GM18505 (cell line): ENCODE data around the gene DUSP7.
"Not testable (repeated sequence)": the region's sequence is repeated elsewhere in the genome, so short reads cannot be mapped to it uniquely, and the experiment has no call there.

Experiments
- ATAC-seq: cut with Tn5 transposase; IDR thresholded peaks from one replicate; pipeline ENCODE4 v1.9.1; 2021; ENCODE audit not compliant: unreplicated experiment
- POLR2A ChIP-seq: IDR thresholded peaks from 4 replicates; pipeline ENCODE4 v1.6.1; 2011; ENCODE audit warnings: borderline replicate concordance; ENCODE audit not compliant: insufficient read depth, insufficient read length; ENCODE audit errors: extremely low read depth

Gene DUSP7

GRCh38 chr3:52053307-52054304 is 2.8 kb downstream of the DUSP7 start:
- no peak for TF ChIP-seq POLR2A
- ATAC-seq = no peak

- no peak for ATAC-seq
- TF ChIP-seq POLR2A = no peak
Observed at GRCh38 chr3:52052831-52053306, 3.5 kb downstream of the DUSP7 start.

GRCh38 chr3:52051444-52051843 is 4.9 kb downstream of the DUSP7 start:
- ATAC-seq = no peak

GRCh38 chr3:52050571-52050970 is 5.8 kb downstream of the DUSP7 start:
- no peak for TF ChIP-seq POLR2A
- no peak for ATAC-seq

More at GRCh38 chr3:52051444-52051843, 4.9 kb downstream of the DUSP7 start:
- no peak for TF ChIP-seq POLR2A

GRCh38 chr3:52049503-52049902 is 6.9 kb downstream of the DUSP7 start:
- ATAC-seq = no peak
- TF ChIP-seq POLR2A = no peak

- TF ChIP-seq POLR2A = no peak
- ATAC-seq = no peak
Observed at GRCh38 chr3:52047295-52047960, 8.9 kb downstream of the DUSP7 start.

- no peak for TF ChIP-seq POLR2A
- ATAC-seq = no peak
Observed at GRCh38 chr3:52046902-52047239, 9.5 kb downstream of the DUSP7 start.

GRCh38 chr3:52046186-52046901 is 10.0 kb downstream of the DUSP7 start:
- no peak for ATAC-seq
- no peak for TF ChIP-seq POLR2A

- ATAC-seq = no peak
- no peak for TF ChIP-seq POLR2A
Observed at GRCh38 chr3:52044869-52045619, 11.3 kb downstream of the DUSP7 start.

GRCh38 chr3:52043750-52044149 is 12.6 kb downstream of the DUSP7 start:
- no peak for ATAC-seq
- TF ChIP-seq POLR2A = no peak

- not testable (repeated sequence) for ATAC-seq
Observed at GRCh38 chr3:52043039-52043438, 13.3 kb downstream of the DUSP7 start.

- no peak for TF ChIP-seq POLR2A
- no peak for ATAC-seq
Observed at GRCh38 chr3:52041118-52041731, 15.1 kb downstream of the DUSP7 start.
